Measurements from ENCODE around the gene SEZ6L2.

Gene SEZ6L2

DNA sequence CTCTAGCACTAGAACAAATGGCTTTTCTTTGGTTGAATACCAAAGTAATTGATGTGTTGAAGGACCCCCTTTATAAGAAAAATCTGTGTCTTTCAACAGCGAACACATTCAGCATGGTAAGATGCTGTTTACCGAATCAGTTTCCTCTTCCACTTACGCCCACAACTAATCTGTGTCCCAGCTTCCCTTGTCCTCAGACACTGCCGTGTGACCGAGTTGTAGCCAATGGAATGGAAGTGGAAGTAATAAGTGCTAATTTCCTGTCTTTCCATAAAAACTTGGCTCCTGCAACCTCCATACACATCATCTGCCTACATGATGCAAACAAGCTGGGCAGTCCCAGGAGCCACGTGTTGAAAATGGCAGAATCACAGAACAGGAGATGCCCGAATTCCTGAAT, 46.7 kb downstream of the SEZ6L2 start:
- no peak for DNase-seq (ENCODE audit: extremely low read depth, insufficient read length)
- no peaks in the 10 kb centered on the region for H3K27me3 ChIP-seq (replicated peaks; ENCODE audit: control insufficient read depth, insufficient read depth, low read length)
- H3K4me3 ChIP-seq (replicated peaks; ENCODE audit: low read depth, low read length): no peak overlapping the region
- peaks cover under 1% of the 10 kb centered on the region for H3K36me3 ChIP-seq (ENCODE audit: control insufficient read depth, insufficient read depth, low read length)
- TF ChIP-seq, protein P1, sequence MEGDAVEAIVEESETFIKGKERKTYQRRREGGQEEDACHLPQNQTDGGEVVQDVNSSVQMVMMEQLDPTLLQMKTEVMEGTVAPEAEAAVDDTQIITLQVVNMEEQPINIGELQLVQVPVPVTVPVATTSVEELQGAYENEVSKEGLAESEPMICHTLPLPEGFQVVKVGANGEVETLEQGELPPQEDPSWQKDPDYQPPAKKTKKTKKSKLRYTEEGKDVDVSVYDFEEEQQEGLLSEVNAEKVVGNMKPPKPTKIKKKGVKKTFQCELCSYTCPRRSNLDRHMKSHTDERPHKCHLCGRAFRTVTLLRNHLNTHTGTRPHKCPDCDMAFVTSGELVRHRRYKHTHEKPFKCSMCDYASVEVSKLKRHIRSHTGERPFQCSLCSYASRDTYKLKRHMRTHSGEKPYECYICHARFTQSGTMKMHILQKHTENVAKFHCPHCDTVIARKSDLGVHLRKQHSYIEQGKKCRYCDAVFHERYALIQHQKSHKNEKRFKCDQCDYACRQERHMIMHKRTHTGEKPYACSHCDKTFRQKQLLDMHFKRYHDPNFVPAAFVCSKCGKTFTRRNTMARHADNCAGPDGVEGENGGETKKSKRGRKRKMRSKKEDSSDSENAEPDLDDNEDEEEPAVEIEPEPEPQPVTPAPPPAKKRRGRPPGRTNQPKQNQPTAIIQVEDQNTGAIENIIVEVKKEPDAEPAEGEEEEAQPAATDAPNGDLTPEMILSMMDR (IDR thresholded peaks at IDR 0.05; ENCODE audit: insufficient read depth, low read length, poor library complexity, severe bottlenecking): no peak

DNA sequence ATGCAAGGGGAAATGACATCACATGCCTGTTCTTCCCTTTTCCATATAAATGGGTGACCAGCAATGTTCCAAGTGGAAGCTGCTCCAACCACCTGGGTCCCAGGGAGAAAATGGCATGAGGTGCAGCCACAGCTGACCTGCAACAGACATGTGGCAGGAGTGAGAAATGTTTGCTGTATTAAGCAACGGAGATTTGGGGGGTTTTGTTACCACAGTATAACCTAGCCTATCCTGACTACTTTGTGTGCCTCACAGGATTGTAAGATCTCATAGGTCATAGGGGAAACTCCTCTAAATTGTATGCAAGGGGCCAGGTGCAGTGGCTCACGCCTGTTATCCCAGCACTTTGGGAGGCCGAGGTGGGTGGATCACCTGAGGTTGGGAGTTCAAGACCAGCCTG, 48.4 kb downstream of the SEZ6L2 start:
- TF ChIP-seq, protein P1 (IDR thresholded peaks at IDR 0.05; ENCODE audit: insufficient read depth, low read length, poor library complexity, severe bottlenecking): no peak
- H3K36me3 ChIP-seq (ENCODE audit: control insufficient read depth, insufficient read depth, low read length): peaks cover 10% of the 10 kb centered on the region
- no peaks in the 10 kb centered on the region for H3K27me3 ChIP-seq (replicated peaks; ENCODE audit: control insufficient read depth, insufficient read depth, low read length)

DNA sequence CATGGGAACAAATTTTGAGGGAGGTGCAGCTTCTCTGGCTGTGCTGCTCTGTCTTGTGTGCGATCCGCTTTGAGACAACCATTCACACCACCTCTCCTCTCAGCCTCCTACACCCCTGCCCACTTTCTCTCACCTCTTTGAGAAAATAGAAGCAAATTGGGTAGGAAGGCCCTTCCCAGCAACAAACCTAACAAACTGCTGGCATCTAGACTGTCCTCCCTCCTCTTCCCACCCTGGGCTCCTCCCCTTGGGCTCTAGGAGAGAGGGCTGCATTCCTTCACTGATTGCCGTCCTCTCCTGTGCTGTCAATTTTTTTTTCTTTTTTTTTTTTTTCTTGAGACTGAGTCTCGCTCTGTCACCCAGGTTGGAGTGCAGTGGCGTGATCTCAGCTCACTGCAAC, 49.8 kb downstream of the SEZ6L2 start:
- DNase-seq (ENCODE audit: extremely low read depth, insufficient read length): no peak
- Histone ChIP-seq H3K4me3 (replicated peaks; ENCODE audit: low read depth, low read length) (no peak overlapping the region), H3K27me3 (replicated peaks; ENCODE audit: control insufficient read depth, insufficient read depth, low read length) (no peaks in the 10 kb centered on the region), H3K36me3 (ENCODE audit: control insufficient read depth, insufficient read depth, low read length) (peaks cover 18% of the 10 kb centered on the region)
- TF ChIP-seq, protein P1 (IDR thresholded peaks at IDR 0.05; ENCODE audit: insufficient read depth, low read length, poor library complexity, severe bottlenecking): no peak

More for the DNA sequence above, 48.4 kb downstream of the SEZ6L2 start:
- no peak overlapping the region for H3K4me3 ChIP-seq (replicated peaks; ENCODE audit: low read depth, low read length)
- DNase-seq (ENCODE audit: extremely low read depth, insufficient read length): no peak

DNA sequence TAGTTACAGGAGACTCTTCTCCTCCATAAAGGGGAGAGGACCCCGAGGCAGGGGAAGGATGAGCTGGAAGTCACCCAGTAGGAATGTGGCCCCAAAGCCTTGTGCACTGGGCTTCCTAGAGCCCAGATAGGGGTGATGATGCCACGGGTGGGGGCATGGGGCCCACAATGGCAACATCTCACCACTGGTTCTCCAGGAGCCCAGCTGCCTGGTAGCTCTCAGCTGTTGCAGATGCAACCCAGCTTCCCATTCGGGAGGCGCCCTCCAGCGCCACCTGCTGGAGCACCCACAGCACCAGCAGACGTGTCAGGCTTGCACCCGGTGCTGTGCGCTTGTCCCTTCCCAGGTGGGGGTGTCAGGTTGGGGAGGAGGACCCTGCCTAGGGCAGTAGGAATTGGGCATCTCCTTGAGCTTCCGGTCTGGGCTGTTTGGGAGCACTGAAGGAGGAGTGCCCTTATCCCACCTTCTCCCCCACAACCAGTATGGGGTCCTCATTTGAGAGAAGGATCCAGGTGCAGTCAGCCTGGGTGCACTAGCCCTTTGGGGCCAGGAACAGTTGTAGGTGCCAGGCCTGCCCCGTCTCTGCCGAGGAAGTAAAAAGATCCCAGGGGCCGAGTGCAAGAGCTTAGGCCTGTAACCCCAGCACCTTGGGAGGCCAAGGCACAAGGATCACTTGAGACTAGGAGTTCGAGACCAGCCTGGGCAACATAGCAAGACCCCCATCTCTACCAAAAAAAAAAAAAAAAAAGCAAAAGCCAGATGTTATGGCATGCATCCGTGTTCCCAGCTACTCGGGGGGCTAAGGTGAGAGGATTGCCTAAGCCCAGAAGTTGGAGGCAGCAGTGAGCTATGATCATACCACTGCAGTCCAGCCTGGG, 50.7 kb downstream of the SEZ6L2 start:
- Histone ChIP-seq H3K36me3 (ENCODE audit: control insufficient read depth, insufficient read depth, low read length) (peaks cover 20% of the 10 kb centered on the region), H3K27me3 (replicated peaks; ENCODE audit: control insufficient read depth, insufficient read depth, low read length) (no peaks in the 10 kb centered on the region), H3K4me3 (replicated peaks; ENCODE audit: low read depth, low read length) (no peak overlapping the region)
- DNase-seq (ENCODE audit: extremely low read depth, insufficient read length): peak; percentile 67
- TF ChIP-seq, protein P1 (IDR thresholded peaks at IDR 0.05; ENCODE audit: insufficient read depth, low read length, poor library complexity, severe bottlenecking): peak; percentile 97

DNA sequence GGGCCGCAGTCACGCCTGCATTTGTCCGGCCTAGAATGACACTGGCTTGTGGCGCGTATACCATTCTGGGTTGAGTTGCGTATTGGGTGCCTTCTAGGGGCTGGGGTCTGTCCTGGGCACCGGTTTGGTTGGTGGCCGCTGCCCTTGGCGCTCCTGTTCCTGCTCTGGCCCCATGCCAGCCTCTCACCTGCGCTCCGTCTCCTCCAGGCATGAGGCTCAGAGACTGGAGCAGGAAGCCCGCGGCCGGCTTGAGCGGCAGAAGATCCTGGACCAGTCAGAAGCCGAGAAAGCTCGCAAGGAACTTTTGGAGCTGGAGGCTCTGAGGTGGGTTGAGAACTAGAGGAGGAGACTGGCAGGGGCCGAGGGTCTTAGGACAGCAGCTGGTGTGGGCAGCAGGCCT, 53.7 kb downstream of the SEZ6L2 start:
- no peak overlapping the region for H3K4me3 ChIP-seq (replicated peaks; ENCODE audit: low read depth, low read length)
- peaks cover 31% of the 10 kb centered on the region for H3K36me3 ChIP-seq (ENCODE audit: control insufficient read depth, insufficient read depth, low read length)
- no peak for DNase-seq (ENCODE audit: extremely low read depth, insufficient read length)
- H3K27me3 ChIP-seq (replicated peaks; ENCODE audit: control insufficient read depth, insufficient read depth, low read length): no peaks in the 10 kb centered on the region
- TF ChIP-seq, protein P1 (IDR thresholded peaks at IDR 0.05; ENCODE audit: insufficient read depth, low read length, poor library complexity, severe bottlenecking): no peak

All from GM06990 (cell line).